Activated CD8-positive, alpha-beta memory T cell treated with anti-CD3 and anti-CD28 coated beads for 4 hours (primary cell): ENCODE data around the gene HPSE2.

Experiments
- DNase-seq, 2 donors: peaks; one replicate each; pipeline ENCODE4 v3.0.0-alpha.2; 2020; ENCODE audit warnings: low read depth in 2 of 2

The HPSE2 gene

GRCh38 chr10:98433371-98433770 lies 802.3 kb downstream of the HPSE2 start:
- no peak for DNase-seq

DNA sequence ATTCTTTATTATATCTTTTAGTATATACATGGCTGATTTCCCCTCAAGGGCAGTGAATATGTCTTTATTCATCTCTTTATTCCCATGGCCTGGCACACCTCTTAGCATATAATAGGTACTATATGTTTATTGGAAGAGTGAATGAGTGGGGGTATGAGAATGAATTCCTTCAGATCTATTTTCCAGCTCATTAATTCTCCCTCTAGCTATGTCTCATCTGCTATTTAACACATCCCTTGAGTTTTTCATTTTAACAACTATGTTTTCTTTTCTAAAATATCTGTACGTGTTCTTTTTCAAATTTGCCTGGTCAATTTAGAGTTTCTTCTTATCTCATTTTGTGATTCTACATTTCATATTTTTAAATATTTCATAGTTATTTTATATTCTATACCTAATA lies 803.3 kb downstream of the HPSE2 start:
- no peak for DNase-seq

DNA sequence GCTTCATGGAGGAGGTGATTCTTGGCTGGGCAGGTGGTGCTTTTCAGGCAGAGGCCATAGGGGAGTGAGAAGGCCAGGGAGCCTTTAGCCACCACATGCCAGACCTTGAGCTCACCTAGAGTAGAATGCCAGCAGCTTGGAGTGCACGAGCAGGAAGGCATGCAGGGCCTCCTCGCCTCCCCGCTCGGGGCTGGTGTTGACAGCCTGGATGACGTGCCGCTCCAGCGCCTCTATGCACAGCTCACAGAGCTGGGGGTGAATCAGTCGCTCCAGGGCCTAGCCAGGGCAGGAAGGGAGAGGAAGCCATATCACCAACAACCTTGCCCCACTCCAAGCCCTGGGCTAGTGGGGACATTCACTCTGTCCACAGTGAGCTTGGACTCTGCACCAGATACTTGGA lies 804.6 kb downstream of the HPSE2 start:
- no peak for DNase-seq

DNA sequence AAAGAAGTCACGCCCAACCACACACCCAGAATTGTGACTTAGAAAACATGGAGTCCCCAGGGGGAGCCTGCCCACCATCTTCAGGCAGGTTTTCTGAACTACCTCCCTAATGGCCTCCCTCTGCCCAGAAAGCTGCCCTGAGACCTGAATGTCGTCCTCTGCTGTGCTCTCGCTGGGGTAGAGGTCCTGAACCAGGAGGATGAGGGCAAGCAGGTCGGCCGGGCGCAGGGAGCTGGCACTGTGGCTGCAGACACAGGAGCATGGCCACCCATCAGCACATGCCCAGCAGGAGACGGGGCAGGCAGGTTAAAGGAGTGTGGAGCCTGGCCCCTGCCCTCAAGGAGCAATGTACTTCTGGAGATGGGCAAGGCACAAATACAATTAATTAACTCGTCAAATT lies 805.2 kb downstream of the HPSE2 start:
- no peak for DNase-seq

DNA sequence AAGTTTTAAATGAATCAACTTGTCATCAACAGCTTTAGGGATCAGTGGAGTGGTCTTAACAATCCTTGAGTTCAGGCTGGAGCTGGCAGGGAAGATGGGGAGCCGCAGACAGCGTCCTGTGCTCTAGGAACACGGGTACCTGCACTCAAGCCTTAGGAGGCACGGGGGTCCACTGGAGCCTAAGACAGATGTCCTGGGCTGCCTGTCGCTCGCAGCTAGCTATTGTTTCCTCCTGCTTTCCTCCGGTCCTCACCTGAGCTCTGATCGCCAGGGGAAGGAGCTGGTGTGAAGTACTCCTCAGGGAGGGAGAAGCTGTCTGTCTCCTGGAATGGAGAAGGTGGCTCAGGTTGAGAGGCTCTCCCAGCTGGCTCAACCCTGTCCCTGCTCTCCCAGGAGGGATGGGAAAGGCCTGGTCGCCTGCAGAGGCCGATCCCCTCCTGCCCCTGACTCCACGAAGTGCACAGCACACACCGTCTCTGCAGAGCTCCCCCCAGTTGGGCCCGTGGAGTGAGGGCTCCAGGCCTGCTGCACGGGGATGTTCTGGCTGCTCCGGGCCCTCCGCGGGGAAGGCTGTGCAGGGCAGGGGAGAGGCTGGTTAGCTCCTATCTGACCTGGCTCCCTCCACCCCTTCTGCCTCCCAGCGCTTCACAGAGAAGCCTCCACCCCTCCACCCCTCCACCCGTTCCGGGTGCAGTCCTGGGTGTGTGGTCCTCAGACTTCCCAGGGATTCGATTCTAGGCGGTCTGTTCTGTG lies 806.2 kb downstream of the HPSE2 start:
- no peak for DNase-seq

DNA sequence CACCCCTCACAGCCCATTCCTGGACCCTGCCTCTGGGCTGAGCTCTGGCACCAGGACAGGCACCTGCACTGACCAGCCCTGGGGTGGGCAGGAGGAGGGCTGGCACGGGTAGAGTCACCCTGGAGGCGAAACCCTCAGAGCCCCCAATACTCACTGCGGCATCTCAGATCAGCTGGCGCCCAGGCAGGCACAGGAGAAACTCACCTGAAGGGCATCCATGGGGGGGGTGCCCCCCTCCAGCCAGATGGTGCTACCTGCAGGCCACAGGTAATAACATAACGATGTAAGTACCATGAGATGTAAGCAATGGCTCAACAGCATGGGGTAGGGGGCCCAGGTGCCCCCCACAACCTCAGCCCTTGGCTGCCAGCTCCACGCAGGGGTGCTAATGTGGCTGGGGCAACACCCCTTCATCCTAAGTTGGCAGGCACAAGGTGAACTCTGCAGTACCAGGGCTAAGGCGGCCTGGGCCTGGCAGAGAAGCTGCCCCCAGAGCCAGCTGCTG lies 808.6 kb downstream of the HPSE2 start:
- DNase-seq: no peak

DNA sequence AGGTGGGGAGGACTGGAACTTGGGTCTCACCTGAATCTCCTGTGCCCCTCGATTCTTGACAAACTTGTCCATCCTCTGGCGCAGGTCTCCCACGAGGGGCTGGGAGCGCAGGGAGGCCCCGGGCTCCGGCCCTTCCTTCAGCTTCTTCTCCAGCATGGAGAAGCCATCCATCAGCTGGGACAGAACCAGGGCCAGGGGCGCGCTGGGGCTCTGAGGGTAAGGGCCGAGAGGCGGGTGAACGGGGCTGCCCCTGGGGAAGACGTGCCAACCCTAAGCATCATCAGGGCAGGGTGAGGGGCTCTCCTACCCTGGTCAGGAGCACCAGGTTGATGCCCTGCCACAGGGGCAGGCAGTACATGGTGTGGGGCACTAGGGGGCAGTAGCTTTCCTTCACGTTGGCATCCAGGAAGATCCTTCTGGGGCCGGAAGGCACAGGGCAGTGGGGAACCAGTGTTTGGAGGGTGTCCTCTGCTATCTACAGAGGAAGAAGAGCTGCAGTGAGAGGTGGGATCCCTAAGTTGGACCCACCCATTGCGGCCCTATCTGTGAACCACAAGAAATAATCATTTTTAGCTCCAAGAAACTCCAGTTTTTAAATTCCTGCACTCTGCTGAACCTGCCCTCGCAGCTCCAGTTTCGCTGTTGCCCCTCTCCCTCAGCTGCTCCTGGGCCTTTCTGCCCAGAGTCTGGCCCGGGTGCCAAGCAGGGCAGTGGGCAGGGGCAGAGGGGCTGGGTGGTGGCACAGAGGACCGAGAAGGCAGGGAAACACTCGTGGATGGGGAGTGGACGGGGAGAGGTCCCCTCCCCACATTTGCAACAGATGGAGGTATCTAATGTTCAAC lies 809.9 kb downstream of the HPSE2 start:
- DNase-seq: no peak

DNA sequence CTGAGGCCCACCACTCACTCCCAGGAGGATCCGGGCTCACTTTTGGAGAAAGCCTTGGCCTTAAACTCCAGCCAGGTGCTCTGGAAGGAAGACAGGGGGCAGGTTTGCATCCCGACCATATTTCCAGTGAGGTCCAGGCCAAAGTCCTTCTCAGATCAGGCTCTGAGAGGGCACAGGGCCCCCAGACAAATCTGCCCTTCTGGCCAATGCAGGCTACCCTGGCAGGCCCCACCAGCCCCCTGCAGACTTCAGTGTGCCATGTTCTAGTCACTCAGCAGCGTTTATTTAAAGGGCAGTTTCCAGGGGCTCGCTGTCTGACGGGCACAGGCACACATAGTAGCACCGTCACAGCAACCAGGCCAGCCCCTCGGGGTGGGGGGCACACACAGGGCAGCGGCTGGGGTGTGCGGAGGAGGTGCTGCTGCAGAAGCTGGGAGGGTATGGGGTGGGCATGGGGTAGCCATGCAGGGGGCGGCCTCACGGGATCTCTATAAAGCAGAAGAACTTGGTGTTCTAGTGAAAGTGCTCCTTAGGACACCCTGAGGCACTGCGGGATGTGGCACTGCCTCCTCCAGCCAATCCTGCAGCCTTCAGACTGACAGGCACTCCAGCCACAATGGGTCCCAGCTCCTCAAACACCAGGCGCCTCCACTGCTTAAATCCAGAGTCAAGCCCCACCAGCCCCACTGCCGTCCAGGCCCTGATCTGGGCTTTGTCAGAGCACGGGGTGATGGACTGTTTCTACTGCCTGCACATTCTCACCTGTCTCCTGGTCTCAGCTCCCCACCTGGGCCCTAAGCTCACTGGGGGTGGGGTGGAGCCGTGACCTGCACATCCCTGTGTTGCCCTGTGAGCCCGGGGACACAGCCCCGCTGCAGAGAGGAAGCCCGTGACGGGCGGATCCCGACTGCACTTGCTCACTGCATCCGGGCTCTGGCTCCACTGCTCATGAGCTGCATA lies 811.1 kb downstream of the HPSE2 start:
- no peak for DNase-seq

DNA sequence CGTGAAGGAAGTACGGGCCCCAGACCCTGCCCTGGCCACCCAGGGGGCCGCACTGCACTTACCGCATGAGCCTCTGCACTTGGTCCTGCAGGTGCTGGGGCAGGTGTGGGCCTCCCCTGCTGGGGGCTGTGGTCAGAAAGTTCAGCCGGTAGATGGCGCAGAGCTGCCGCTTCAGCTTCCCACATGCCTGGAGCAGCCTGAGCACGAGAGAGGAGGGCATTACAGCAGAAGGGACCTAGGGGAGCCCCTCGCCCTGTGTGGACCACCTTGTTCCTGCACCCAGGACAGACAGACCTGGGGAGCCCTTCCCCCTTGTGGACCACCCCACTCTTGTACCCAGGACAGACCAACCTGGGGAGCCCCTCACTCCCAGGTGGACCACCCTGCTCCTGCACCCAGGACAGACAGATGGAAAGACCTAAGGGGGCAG lies 811.9 kb downstream of the HPSE2 start:
- DNase-seq: no peak

- no peak for DNase-seq
Measured at GRCh38 chr10:98422182-98422581, 813.5 kb downstream of the HPSE2 start.

GRCh38 chr10:98420786-98421185 lies 814.9 kb downstream of the HPSE2 start:
- no peak for DNase-seq

DNA sequence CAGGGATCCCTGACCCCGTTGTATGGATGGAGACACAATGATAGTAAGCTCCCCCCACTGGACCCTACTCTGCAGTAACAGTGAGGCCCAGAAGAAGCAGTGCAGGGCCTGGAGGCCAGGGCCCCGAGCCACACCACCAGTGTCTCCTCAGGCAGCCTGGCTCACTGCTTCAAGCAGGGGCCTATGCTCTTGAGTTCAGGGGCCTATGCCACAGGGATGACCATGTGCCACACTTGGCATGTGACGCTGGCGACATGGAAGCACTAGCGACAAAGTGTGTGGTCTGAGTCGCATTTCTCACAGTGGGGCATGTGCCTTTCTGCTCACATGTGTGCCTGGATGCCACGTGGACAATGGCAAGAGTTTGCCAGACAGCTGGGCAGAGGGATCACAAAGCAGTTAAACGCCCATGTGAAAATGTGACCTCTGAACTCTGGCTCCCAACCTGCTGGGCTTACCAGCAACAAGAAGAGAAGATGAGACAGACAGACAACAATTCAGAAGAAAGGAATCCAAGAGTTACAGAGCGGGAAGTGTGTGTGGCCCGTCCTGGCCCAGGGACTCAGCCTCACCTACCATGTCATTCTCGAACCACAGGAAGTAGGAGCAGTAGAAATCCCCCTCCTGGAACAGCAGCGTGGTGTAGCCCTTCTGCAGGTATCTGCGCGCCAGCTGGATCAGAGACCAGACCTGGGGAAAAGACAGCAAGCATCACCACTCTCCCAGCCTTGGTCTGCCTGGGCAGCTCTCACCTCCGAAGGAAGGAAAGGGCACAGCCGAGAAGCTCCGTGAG lies 816.0 kb downstream of the HPSE2 start:
- DNase-seq: no peak

GRCh38 chr10:98418665-98419468 lies 816.8 kb downstream of the HPSE2 start:
- DNase-seq: no peak

DNA sequence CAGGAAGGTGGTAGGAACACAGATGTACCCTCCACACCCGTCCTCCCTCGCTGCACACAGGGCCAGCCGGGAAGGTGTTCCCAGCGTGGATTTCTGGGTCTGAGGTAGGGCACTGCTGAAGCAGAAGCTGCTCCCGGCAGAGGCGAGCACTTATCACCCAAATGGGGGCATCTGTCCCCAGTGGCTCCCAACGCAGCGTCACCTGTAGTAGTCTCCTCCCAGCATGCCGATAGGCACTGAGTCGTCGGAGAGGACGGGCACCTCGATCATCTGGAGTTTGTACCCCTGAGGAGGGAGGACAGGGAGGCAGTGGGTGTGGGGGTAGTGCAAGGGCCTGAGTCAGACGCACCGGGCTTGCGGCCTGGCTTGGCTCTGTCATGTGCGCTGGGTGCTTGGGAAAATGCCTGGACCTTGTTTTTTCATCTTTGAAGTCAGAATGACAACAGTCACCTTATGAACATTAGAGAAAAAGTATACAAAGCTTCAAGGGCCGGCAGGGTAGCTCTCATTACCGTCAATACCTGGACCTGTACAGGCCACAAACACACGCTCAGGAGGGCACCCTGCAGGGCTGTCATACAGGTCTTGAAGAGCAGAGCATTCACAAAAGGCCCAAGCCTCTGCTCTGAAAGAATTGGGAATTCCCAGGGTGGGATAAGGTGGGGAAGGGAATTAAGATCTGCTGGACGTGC lies 817.5 kb downstream of the HPSE2 start:
- DNase-seq: no peak

DNA sequence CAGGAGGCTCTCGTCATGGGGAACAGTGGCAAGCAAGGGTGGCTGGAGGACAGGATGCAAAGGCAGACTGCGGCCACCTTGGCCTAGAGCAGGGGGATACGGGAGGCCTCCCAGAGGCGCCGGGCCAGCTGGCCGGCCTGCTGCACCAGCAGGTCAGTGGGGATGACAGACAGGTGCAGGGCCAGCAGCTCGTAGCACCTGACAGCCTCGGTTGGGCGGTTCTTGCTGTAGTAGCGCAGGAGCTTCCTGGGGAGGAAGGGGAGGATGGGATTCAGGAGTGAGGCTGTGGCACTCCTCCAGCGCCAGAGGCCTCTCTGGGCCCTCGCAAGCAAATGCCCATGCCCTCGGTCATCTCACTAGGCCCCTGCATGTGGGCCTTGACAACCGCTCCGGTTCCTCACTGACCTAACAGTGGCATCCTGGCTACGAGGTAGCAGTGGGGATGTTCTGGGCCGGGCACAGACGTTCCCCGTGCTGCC lies 818.1 kb downstream of the HPSE2 start:
- no peak for DNase-seq

GRCh38 chr10:98416606-98417388 lies 818.9 kb downstream of the HPSE2 start:
- no peak for DNase-seq

DNA sequence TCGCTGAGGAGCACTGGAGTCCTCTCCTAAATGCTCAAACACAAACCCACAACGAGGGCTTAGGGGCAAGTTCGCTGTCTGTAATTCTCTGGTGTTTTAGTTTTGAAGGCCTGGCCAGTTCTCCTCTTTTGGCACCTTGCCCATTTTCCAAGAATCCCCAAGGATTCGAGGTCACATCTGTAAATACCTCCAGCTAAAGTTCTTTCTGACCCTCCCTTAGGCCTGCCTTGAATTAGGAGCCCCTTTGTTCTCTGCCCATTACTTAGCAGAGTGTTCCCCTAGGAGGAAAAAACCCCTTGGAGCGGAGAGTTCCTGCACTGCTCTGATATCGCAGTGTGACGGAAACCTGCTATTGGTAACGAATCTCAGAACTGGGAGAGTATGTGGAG lies 819.9 kb downstream of the HPSE2 start:
- DNase-seq: no peak

- peak in 1 of 2 donors; percentile 3 for DNase-seq
Measured at GRCh38 chr10:98414932-98415730, 820.5 kb downstream of the HPSE2 start, which contains the start of gene PYROXD2. PYROXD2 (minus strand) TSS chr10:98415182; CDS start chr10:98415135, 47 bp downstream.
